Medulla oblongata (tissue), 1 donor: ENCODE measurements around the gene ZMPSTE24.
"Not testable (repeated sequence)": the region's sequence is repeated elsewhere in the genome, so short reads cannot be mapped to it uniquely, and the experiment has no call there.

Experiments
- DNase-seq: peaks from one replicate; pipeline ENCODE4 v3.0.0-alpha.2; 2015; ENCODE audit errors: extremely low spot score

Gene ZMPSTE24

GRCh38 chr1:40257688-40258444, at the start of gene ZMPSTE24:
Gene ZMPSTE24 (plus strand): TSS chr1:40258236. CDS start chr1:40258272, 36 bp downstream.
- peak; percentile 98 for DNase-seq

DNA sequence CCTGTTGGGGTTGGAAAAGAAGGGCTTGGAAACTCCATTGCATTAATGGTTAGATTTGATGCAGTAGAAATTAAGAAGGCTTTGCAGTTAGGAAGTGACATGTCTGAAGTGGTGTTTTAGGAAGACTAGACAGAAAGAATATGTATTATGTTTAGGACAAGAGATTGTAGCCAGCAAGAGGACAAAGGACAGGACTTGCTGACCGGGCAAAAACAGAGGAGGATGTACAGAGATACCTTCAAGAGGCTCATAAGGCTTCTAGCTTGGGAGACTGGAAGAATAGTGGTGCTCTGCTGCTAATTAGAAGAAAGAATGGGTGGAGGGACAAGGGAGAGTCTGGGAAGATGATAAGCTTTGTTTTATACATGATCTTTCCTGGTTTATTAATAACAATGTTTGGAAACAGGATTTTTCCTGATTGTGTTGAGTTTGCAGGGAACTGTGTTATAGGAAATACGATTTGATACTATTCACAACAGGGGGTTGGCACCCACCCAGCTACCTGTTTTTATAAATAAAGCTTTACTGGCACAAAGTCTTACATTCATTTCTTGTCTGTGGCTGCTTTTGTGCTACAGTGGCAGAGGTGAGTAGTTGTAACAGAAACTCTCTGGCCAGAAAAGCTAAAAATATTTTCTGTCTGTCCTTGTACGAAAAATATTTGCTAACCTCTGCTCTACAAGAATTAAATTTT, 47.4 kb upstream of the ZMPSTE24 start:
- DNase-seq = no peak

DNA sequence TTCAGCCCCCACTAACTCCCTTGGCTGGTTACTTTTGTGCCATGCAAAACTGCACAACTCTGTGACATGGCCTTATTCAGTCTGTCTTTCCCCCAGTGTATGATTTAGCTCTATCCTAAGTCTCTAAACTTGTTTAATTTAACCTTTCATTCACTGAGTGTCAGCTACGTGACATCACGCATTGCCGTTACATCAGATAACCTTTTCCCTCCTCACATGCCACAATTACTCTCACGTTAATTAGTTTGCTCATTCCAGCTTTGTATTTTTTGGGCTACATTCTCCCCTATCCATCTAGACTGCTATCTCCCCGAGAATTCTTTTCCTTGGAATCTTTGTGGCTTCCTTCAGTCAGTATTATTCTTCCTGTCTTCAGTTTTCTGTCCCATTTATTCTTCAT, 39.7 kb upstream of the ZMPSTE24 start:
- DNase-seq = no peak

DNA sequence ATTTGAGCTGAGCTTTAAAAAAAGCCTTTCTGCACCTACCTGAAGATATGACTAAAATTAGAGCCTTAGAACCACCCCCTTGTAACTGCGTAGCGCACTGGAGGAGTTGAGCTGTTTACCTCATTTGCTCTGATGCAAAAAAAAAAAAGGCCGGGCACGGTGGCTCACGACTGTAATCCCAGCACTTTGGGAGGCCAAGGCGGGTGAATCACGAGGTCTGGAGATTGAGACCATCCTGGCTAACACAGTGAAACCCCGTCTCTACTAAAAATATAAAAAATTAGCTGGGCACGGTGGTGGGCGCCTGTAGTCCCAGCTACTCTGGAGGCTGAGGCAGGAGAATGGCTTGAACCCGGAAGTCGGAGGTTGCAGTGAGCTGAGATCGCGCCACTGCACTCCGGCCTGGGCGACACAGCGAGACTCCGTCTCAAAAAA, 36.5 kb upstream of the ZMPSTE24 start:
- DNase-seq = not testable (repeated sequence)

GRCh38 chr1:40221977-40222772, 35.9 kb upstream of the ZMPSTE24 start:
- no peak for DNase-seq

DNA sequence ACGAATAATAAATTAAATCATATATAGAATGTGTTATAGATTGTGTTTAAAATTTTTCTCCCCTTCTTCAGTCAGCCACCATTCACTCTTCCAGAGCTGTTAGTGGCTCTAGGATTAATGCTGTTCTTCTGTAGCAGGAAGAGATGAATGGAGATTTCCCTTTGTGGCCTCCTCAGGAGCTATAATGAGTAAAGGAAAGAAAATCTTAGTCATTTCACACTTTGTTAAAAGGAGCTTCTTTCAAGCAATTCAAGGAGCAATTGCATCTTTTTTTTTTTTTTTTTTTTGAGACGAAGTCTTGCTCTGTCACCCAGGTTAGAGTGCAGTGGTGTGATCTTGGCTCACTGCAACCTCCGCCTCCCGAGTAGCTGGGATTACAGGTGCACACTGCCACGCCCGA, 34.0 kb upstream of the ZMPSTE24 start:
- no peak for DNase-seq

GRCh38 chr1:40226192-40226591, 31.8 kb upstream of the ZMPSTE24 start:
- DNase-seq = no peak

GRCh38 chr1:40232444-40232843, 25.6 kb upstream of the ZMPSTE24 start:
- no peak for DNase-seq

- no peak for DNase-seq
Observed at GRCh38 chr1:40239626-40240025, 18.4 kb upstream of the ZMPSTE24 start.

DNA sequence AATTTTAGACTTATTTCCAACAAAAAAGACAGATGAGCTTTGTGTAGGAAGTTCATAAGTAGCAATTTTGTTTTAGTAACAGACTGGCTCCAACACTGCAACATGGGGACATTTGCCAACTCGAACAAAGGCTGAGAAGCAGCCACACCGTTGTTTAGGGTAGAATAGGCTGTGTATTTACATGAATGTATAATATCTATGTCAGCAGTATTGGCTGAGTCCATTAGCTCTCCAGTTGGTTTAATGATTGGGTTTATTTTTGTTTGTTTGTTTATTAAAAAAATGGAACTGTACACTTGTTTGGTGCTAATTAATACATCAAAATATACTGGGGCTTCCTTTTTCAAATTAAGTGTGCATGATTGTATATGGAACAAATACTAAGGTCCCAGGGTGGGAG, 17.6 kb upstream of the ZMPSTE24 start:
- DNase-seq = no peak

GRCh38 chr1:40241362-40241761, 16.7 kb upstream of the ZMPSTE24 start:
- no peak for DNase-seq

DNA sequence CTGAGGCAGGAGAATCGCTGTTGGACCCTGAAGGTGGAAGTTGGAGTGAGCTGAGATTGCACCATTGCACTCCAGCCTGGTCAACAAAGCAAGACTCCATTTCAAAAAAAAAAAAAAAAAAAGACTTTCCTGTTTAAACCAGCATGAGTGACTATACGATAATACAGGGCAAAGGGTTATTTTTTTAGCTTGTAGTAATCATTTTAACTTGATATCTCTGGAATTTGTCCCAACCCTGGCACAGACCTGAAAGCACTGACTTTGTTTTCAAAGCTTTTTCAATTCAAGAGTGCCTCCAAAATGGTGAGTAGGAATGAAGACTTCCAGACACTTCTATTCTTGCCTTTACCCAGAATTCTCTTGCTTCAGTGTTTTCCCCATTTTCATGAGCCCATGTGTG, 14.7 kb upstream of the ZMPSTE24 start:
- DNase-seq = no peak

DNA sequence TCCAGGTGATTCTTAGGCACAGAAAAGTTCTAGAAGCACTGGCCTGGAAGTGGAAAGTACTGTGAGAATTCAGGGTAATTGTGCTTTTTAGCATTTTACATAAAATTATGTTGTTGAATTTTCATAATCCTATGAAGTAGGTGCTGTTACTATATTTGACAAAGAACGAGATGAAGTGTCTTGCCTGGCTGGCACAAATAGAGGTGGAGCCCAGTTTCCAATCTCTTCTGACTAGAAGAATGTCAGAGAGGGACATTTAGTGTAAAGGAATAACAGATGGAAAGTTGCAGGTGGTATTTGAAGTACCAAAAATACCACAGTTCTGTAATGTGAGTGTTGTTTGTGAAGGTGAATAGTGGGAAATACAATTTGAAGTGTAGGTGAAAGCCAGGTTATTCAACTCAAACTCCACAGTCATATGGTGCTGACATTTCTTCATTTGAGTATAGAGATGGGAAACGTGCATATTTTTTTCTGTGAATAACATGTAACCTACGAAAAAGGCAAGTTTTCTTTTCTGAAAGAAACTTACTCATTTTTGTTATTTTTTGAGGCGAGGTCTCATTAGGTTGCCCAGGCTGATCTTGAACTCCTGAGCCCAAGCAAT, 13.8 kb upstream of the ZMPSTE24 start:
- DNase-seq = no peak

DNA sequence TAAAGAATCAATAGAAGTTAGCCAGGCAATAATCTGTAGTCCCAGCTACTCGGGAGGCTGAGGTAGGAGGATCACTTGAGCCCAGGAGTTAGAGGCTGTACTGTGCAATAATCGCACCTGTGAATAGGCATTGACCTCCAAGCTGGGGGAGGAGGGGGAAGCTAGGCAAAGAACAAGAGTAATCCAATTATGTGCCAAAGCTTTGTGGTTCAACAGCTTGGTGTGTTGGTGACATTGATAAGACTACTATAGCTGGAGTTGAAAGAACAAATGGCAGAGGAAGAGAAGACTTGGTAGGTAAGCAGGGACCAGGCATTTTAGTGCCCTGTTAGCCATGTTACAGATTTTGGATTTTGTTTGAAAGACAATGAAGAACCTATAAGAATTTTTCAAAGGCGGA, 12.3 kb upstream of the ZMPSTE24 start:
- no peak for DNase-seq

DNA sequence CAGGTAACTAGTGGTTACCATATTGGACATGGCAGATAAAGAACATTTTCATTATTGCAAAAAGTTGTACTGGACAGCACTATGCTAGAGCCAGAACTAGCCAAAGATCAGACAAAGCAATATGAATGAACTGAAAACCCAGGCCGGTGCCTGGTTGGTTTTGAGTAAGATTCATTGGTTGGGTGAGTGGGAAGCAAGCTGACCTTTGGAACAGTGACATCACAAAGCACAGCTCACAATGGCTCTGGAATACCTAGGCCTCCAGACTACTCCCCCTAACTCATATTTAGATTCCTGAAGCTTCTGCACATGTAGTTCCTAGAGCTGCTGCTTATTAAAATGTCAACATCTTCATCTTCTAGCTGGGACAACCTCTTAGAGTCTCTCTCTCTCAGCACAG, 10.4 kb upstream of the ZMPSTE24 start, which contains the start of gene TMCO2:
Gene TMCO2, plus strand, starts transcription at position 283 of the 400 bp plus-strand sequence. Its CDS starts 57 bp downstream, at position 340.
- DNase-seq = no peak

GRCh38 chr1:40248412-40248811, 9.6 kb upstream of the ZMPSTE24 start:
- DNase-seq = no peak

DNA sequence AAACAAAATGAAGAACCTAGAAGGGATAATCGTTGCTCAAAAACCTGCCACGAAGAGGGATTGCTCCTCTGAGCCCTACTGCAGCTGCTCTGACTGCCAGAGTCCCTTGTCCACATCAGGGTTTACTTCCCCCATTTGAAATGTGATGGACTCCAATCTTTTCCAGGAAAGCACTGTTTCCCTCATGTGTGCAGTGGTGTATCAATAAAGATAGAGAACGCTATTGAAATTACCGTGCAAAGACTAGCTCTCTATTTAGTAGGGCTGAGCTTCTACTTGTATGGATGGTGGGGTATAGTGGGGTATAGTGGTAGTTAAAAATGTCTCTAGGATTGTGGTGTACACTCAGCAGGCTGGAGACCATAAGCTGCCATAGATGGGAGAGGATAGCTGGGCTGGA, 6.6 kb upstream of the ZMPSTE24 start:
- DNase-seq = no peak

- no peak for DNase-seq
Observed at GRCh38 chr1:40252601-40253000, 5.4 kb upstream of the ZMPSTE24 start.

DNA sequence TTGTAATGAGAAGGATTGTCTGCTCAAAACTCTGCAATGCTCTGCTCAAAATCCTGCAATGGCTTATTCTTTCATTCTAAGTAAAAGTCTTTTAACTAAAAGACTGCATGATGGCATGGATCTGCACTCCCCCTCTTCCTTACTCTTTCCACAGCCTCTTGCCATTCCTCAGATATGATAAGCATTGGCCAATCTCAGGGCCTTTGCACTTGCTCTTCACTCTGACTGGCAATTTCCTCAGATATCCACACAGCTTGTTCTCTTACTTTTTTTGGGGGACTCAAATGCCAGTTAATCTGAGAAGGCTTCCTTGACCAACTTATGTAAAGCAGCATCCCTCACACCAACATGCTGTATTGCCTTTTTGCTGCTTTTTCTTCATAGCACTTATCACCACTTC, 2.8 kb upstream of the ZMPSTE24 start:
- no peak for DNase-seq

DNA sequence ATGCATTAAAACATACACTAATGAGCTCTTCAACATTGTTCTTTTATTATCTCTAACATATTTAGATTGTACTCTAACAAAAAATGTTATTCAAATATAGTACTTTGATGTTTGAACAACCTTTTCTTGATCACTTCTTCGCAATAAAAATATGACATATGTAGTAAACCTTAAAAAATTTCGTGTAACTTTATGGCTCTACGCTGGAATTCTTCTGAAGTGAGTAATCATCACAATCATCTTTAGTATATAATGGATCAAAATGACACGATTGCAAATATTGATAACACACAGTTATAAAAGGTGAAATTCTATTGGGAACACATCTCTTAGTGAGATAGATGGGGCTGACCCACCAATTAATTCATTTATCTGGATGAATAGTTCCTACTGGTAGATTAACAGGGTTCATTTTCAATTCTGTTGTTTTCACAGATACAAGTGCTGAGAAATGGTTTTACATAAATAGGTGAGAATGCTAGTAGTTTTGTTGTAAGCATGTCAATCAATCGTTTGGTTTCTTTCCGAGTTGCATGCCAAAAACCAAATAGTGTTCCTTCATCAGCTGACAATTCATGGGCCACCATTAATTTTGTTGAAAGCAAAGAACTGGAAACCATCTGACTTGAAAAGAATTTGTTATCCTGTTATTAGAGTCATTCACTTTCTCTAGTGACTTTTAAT, 1.5 kb upstream of the ZMPSTE24 start:
- DNase-seq = no peak

- DNase-seq = no peak
Observed at GRCh38 chr1:40257313-40257687, 736 bp upstream of the ZMPSTE24 start.

DNA sequence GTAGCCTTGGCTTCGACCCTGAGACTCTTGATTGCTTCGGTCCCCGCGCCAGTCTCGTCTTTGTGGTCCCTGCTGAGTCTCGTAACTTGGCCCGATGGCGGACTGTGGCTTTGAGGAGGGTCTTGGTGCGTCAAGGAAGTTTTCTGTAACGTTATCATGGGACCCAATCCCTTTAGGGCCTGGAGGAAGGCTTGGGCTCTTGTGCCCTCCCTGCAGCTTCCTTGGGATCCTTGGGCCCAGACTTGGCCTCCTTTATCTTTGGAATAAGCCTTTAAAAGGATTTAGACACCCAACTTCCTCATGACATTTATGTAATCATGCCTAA, 371 bp downstream of the ZMPSTE24 start:
- no peak for DNase-seq
